Keratinocyte (primary cell): ENCODE measurements around the gene OSBPL10. TPM values are rescaled to one million over a fixed set of nuclear protein-coding genes. Genes with fewer than 3 reads are reported as not detected.

ENCODE experiments used
- DNase-seq: peaks from one replicate; pipeline ENCODE4 v3.0.0-alpha.2; 2011; ENCODE audit warnings: low read depth, missing footprints, low spot score
- FAIRE-seq: peaks from 2 replicates; lab custom pipeline; 2011; peaks lifted over from hg19 to GRCh38; lab: Jason Lieb, UNC
- H2AFZ ChIP-seq: 2 replicates; pipeline ENCODE4 v1.6.0; 2012; ENCODE audit warnings: low read length, control low read depth, inconsistent platforms; ENCODE audit not compliant: control insufficient read depth
- H3K27ac ChIP-seq: 2 replicates; pipeline ENCODE4 v1.5.1; 2011; ENCODE audit warnings: low read length; ENCODE audit not compliant: control insufficient read depth, insufficient read depth
- H3K27me3 ChIP-seq: 3 replicates; pipeline ENCODE4 v1.6.0; 2011; ENCODE audit warnings: low read length; ENCODE audit not compliant: control insufficient read depth, insufficient read depth; ENCODE audit errors: extremely low read depth
- H3K36me3 ChIP-seq, 2 experiments: 2 replicates in 1 of 2; 3 replicates in 1 of 2; pipeline ENCODE4 v1.5.1; 2011; ENCODE audit warnings: low read length in 2 of 2, mild to moderate bottlenecking in 1 of 2; ENCODE audit not compliant: control insufficient read depth in 2 of 2, insufficient read depth in 2 of 2; ENCODE audit errors: extremely low read depth in 1 of 2
- H3K4me1 ChIP-seq: 3 replicates; pipeline ENCODE4 v1.5.1; 2011; ENCODE audit warnings: low read length; ENCODE audit not compliant: control insufficient read depth, insufficient read depth; ENCODE audit errors: extremely low read depth
- H3K4me2 ChIP-seq: 3 replicates; pipeline ENCODE4 v1.6.0; 2011; ENCODE audit warnings: low read depth, low read length; ENCODE audit not compliant: control insufficient read depth, insufficient read depth; ENCODE audit errors: extremely low read depth
- H3K4me3 ChIP-seq, 3 experiments: fragments of 200-600 bp in 1 of 3; sonication (generic) in 1 of 3; 2 replicates in 2 of 3; 3 replicates in 1 of 3; pipeline ENCODE4 v1.5.1; 2011 to 2016; ENCODE audit warnings: low read length in 3 of 3, mild to moderate bottlenecking in 3 of 3, control low read depth in 2 of 3, inconsistent platforms in 1 of 3, low read depth in 1 of 3, mixed read lengths in 1 of 3, mixed run types in 1 of 3, moderate library complexity in 1 of 3; ENCODE audit not compliant: control insufficient read depth in 2 of 3, insufficient read depth in 2 of 3; ENCODE audit errors: extremely low read depth in 1 of 3
- H3K79me2 ChIP-seq: 2 replicates; pipeline ENCODE4 v1.6.0; 2012; ENCODE audit warnings: low read length; ENCODE audit not compliant: control insufficient read depth, insufficient read depth
- H3K9ac ChIP-seq: 3 replicates; pipeline ENCODE4 v1.6.0; 2011; ENCODE audit warnings: low read length; ENCODE audit not compliant: control insufficient read depth, insufficient read depth; ENCODE audit errors: extremely low read depth
- H3K9me1 ChIP-seq: 3 replicates; pipeline ENCODE4 v1.6.0; 2011; ENCODE audit warnings: low read length; ENCODE audit not compliant: control insufficient read depth, insufficient read depth; ENCODE audit errors: extremely low read depth
- H3K9me3 ChIP-seq: 2 replicates; pipeline ENCODE4 v1.5.1; 2012; ENCODE audit warnings: low read depth, low read length; ENCODE audit not compliant: control insufficient read depth
- H4K20me1 ChIP-seq: 3 replicates; pipeline ENCODE4 v1.6.0; 2011; ENCODE audit warnings: low read length; ENCODE audit not compliant: control insufficient read depth, insufficient read depth; ENCODE audit errors: extremely low read depth
- CTCF ChIP-seq, 3 experiments: IDR thresholded peaks in 1 of 3; conservative IDR thresholded peaks in 1 of 3; optimal IDR thresholded peaks in 1 of 3; 2 replicates in 2 of 3; 3 replicates in 1 of 3; pipeline versions ENCODE3 to v1.5.1; 2011; ENCODE audit warnings: low read length in 3 of 3, mild to moderate bottlenecking in 3 of 3, moderate library complexity in 2 of 3, control low read depth in 1 of 3, inconsistent platforms in 1 of 3; ENCODE audit not compliant: insufficient read depth in 2 of 3; ENCODE audit errors: extremely low read depth in 1 of 3
- EZH2 ChIP-seq: IDR thresholded peaks from one replicate; pipeline ENCODE4 v1.6.1; 2012; ENCODE audit warnings: inconsistent platforms, mild to moderate bottlenecking, low read length, moderate library complexity
- dilution Hi-C: fragments of 300-500 bp; cut with MboI; formaldehyde crosslinking; loops from one replicate; pipeline ENCODE4 v1.7.0; 2020; ENCODE audit warnings: low sequenced_read_pairs; ENCODE audit not compliant: extremely low pct_ligation_motif_present
- polyA plus RNA-seq, 5 experiments: library from polyadenylated mRNA; depleted of rRNA in 3 of 5; stranded (reverse) in 3 of 5; stranded (forward) in 1 of 5; unstranded in 1 of 5; fragments of >200 nt; gene quantifications; 1 replicate in 1 of 5; 2 replicates in 3 of 5; 3 replicates in 1 of 5; pipeline versions ENCODE4 v1.2.1 to v1.2.3, GENCODE V29; 2011 to 2012; ENCODE audit warnings: missing spikeins in 2 of 5, low read depth in 1 of 5, low replicate concordance in 1 of 5

OSBPL10 gene
- polyA plus RNA-seq, 1 donor (not counting 4 experiments of a cell fraction or from before 2014, with no cell fraction given), result 50.1 TPM

DNA sequence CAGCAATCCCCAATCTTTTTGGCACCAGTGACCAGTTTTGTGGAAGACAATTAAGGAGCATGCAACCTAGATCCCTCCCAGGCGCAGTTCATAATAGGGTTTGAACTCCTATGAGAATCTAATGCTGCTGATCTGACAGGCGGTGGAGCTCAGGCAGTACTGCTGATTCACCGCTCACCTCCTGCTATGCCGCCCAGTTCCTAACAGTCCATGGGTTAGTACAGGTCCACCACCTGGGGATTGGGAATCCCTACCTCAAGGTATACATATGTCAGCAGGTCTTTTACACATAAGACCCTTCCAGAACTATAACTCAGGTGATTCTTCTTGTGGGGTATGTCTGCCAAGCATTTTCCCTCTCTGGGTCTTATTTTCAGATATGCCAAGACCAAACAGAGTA is 182.2 kb downstream of the OSBPL10 start:
- no peak overlapping the region for H3K4me2 ChIP-seq
- peaks cover 2% of the 10 kb centered on the region for H3K9me1 ChIP-seq
- H4K20me1 ChIP-seq, result peaks cover 4% of the 10 kb centered on the region
- H3K27me3 ChIP-seq, result no peaks in the 10 kb centered on the region
- H3K79me2 ChIP-seq, result peaks cover 61% of the 10 kb centered on the region
- no peak overlapping the region for H2AFZ ChIP-seq
- no peak overlapping the region for H3K27ac ChIP-seq
- no peak for DNase-seq
- H3K4me1 ChIP-seq, result no peaks in the 10 kb centered on the region
- no peaks in the 10 kb centered on the region for H3K9me3 ChIP-seq
- no peak overlapping the region for H3K9ac ChIP-seq
- no peak overlapping the region for H3K4me3 ChIP-seq
- H3K36me3 ChIP-seq, result peaks cover 12 to 17% of the 10 kb centered on the region in 2 experiments
- FAIRE-seq, result no peak
- dilution Hi-C loops, result no loop called here
- no peak for TF ChIP-seq CTCF (optimal IDR thresholded peaks at IDR 0.05 in 1 of 3, IDR thresholded peaks at IDR 0.05 in 1 of 3, conservative IDR thresholded peaks at IDR 0.05 in 1 of 3; ENCODE audit: extremely low read depth in 1 of 3, insufficient read depth in 2 of 3, low read length in 3 of 3)
- TF ChIP-seq EZH2, result no peak

GRCh38 chr3:31793821-31794220 is 187.2 kb downstream of the OSBPL10 start:
- Histone ChIP-seq H3K9me1 (peaks cover 2% of the 10 kb centered on the region), H3K27ac (no peak overlapping the region), H3K4me3 (no peak overlapping the region), H3K27me3 (no peaks in the 10 kb centered on the region), H4K20me1 (no peaks in the 10 kb centered on the region), H3K9me3 (no peaks in the 10 kb centered on the region), H2AFZ (no peak overlapping the region), H3K36me3 (peaks cover 12 to 14% of the 10 kb centered on the region in 2 experiments), H3K4me2 (no peak overlapping the region), H3K4me1 (no peaks in the 10 kb centered on the region), H3K79me2 (peaks cover 41% of the 10 kb centered on the region), H3K9ac (no peak overlapping the region)
- FAIRE-seq, result no peak
- no peak for DNase-seq
- no peak for TF ChIP-seq EZH2
- TF ChIP-seq CTCF (optimal IDR thresholded peaks at IDR 0.05 in 1 of 3, IDR thresholded peaks at IDR 0.05 in 1 of 3, conservative IDR thresholded peaks at IDR 0.05 in 1 of 3; ENCODE audit: extremely low read depth in 1 of 3, insufficient read depth in 2 of 3, low read length in 3 of 3), result no peak
- dilution Hi-C loops, result no loop called here
